ENCODE data around the gene IGSF22.

IGSF22 gene

GRCh38 chr11:18713646-18714442, 12.1 kb downstream of the IGSF22 start:
- TF ChIP-seq, protein P1, sequence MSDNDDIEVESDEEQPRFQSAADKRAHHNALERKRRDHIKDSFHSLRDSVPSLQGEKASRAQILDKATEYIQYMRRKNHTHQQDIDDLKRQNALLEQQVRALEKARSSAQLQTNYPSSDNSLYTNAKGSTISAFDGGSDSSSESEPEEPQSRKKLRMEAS (IDR thresholded peaks at IDR 0.05; ENCODE audit: low read depth, low read length), result no peak
- TF ChIP-seq POLR2A (IDR thresholded peaks at IDR 0.05; ENCODE audit: extremely low read depth, insufficient read length) (no peak), MYC (IDR thresholded peaks at IDR 0.05; ENCODE audit: low read depth, low read length) (no peak)
- TF ChIP-seq, protein P2, sequence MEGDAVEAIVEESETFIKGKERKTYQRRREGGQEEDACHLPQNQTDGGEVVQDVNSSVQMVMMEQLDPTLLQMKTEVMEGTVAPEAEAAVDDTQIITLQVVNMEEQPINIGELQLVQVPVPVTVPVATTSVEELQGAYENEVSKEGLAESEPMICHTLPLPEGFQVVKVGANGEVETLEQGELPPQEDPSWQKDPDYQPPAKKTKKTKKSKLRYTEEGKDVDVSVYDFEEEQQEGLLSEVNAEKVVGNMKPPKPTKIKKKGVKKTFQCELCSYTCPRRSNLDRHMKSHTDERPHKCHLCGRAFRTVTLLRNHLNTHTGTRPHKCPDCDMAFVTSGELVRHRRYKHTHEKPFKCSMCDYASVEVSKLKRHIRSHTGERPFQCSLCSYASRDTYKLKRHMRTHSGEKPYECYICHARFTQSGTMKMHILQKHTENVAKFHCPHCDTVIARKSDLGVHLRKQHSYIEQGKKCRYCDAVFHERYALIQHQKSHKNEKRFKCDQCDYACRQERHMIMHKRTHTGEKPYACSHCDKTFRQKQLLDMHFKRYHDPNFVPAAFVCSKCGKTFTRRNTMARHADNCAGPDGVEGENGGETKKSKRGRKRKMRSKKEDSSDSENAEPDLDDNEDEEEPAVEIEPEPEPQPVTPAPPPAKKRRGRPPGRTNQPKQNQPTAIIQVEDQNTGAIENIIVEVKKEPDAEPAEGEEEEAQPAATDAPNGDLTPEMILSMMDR (IDR thresholded peaks at IDR 0.05; ENCODE audit: low read depth, low read length), result no peak
- no peak for DNase-seq (ENCODE audit: low read depth)
- H3K4me3 ChIP-seq (ENCODE audit: low read depth, low read length), result no peak overlapping the region

DNA sequence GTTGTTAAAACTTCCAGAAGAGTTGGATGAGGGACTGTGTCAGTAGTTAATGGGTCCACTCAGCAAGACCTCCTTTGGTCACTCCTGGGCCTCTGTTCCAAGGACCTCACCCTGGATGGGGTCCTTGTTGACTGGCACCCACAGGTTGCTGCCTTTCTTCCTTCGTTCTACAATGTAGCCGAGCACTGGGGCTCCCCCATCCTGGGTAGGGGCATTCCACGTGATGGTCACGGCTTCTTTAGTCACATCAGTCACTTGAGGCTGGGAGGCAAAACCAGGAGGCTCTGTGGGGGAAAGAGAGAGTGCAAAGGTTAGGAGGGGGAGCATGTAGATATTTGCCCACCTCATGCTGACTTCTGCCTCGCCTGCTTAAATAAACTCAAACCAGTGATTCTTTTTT, 15.4 kb downstream of the IGSF22 start:
- TF ChIP-seq MYC (IDR thresholded peaks at IDR 0.05; ENCODE audit: low read depth, low read length) (no peak), POLR2A (IDR thresholded peaks at IDR 0.05; ENCODE audit: extremely low read depth, insufficient read length) (no peak)
- TF ChIP-seq, protein P2 (IDR thresholded peaks at IDR 0.05; ENCODE audit: low read depth, low read length), result no peak
- TF ChIP-seq, protein P1 (IDR thresholded peaks at IDR 0.05; ENCODE audit: low read depth, low read length), result no peak
- DNase-seq (ENCODE audit: low read depth), result no peak
- H3K4me3 ChIP-seq (ENCODE audit: low read depth, low read length), result no peak overlapping the region

DNA sequence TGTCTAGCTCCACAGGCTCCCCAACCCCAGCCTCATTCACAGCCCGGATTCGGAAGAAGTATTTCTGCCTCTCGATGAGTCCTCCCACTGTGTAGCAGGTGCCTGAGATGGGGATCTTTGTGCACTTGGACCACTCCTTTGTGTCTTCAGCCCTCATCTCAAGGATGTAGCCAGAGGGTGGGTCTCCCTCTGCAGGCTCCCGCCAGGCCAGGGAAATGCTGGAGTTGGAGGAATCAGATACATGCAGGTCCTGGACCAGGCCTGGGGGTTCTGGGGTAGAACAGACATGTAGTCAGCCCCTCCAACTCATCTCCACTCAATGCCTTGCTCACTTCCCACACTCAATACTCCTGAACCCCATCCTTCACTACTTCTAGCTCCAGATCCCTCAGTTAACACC, 16.6 kb downstream of the IGSF22 start:
- DNase-seq (ENCODE audit: low read depth), result no peak
- TF ChIP-seq POLR2A (IDR thresholded peaks at IDR 0.05; ENCODE audit: extremely low read depth, insufficient read length) (no peak), MYC (IDR thresholded peaks at IDR 0.05; ENCODE audit: low read depth, low read length) (no peak)
- TF ChIP-seq, protein P2 (IDR thresholded peaks at IDR 0.05; ENCODE audit: low read depth, low read length), result no peak
- TF ChIP-seq, protein P1 (IDR thresholded peaks at IDR 0.05; ENCODE audit: low read depth, low read length), result no peak
- no peak overlapping the region for H3K4me3 ChIP-seq (ENCODE audit: low read depth, low read length)

GRCh38 chr11:18707811-18708340, 18.1 kb downstream of the IGSF22 start:
- no peak overlapping the region for H3K4me3 ChIP-seq (ENCODE audit: low read depth, low read length)
- TF ChIP-seq, protein P1 (IDR thresholded peaks at IDR 0.05; ENCODE audit: low read depth, low read length), result no peak
- TF ChIP-seq, protein P2 (IDR thresholded peaks at IDR 0.05; ENCODE audit: low read depth, low read length), result no peak
- TF ChIP-seq MYC (IDR thresholded peaks at IDR 0.05; ENCODE audit: low read depth, low read length) (no peak), POLR2A (IDR thresholded peaks at IDR 0.05; ENCODE audit: extremely low read depth, insufficient read length) (no peak)
- DNase-seq (ENCODE audit: low read depth), result no peak

DNA sequence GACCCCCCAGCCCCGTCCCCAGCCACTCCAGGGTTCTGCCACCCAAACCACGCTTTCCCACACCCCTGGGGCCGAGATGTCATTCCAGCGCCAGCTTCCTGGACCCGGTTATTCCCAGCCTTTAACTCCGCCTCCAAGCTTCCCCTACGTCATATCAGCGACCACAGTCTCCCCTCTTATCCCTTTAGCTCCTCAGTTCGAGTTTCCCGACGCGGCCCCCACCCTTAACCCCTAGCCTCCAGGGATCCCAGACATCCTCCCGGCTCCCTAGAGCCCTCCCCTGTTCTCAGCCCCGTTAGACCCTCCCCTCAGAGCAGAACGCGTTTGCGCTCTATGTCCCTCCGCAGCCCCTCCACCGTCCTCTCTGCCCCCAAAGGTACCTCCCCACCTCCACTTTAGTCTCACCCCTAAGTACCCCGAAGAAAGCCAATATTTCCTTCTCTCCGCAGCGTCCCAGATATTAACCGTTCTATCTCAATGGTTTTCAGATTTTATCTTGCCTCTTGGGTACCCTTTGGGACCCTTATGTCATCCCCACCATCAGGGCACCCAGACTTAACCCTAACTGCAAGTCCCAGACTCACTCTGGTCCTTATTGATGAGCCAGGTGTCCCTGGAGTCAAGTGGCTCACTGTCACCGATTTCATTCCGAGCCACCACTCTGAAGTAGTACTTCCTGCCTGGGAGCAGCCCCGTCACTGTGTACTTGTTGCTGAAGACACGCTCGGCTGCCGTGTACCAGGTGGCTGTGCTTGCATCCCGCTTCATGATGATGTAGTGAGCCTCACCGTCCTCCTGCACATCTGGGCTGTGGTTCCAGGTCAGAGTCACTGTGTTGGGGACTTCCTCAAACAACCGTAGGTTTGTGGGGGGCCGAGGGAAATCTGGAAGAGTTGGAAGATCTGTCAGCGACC, 19.4 kb downstream of the IGSF22 start:
- H3K4me3 ChIP-seq (ENCODE audit: low read depth, low read length), result no peak overlapping the region
- no peak for DNase-seq (ENCODE audit: low read depth)
- TF ChIP-seq MYC (IDR thresholded peaks at IDR 0.05; ENCODE audit: low read depth, low read length), result no peak
- TF ChIP-seq, protein P1 (IDR thresholded peaks at IDR 0.05; ENCODE audit: low read depth, low read length), result no peak
